ENCODE data around the gene CDC16.

The CDC16 gene

GRCh38 chr13:114272977-114273376, 38.3 kb downstream of the CDC16 start:
- Histone ChIP-seq H4K20me1 (ENCODE audit: insufficient read depth, low read length) (no peaks in the 10 kb centered on the region; the same call in 1 of the 2 replicates), H3K4me1 (ENCODE audit: low read length) (peaks cover 3% of the 10 kb centered on the region; the same call in 1 of the 2 replicates), H3K27ac (ENCODE audit: low read length) (no peak overlapping the region), H3K4me2 (ENCODE audit: low read length) (no peak overlapping the region), H3K4me3 (ENCODE audit: low read length) (no peak overlapping the region), H2AFZ (ENCODE audit: low read depth, low read length) (no peak overlapping the region), H3K27me3 (ENCODE audit: low read depth, low read length) (no peaks in the 10 kb centered on the region), H3K79me2 (ENCODE audit: low read length) (no peaks in the 10 kb centered on the region), H3K9ac (ENCODE audit: low read length) (no peak overlapping the region), H3K9me3 (ENCODE audit: insufficient read depth, low read length) (no peaks in the 10 kb centered on the region), H3K36me3 (replicated peaks; ENCODE audit: low read depth, low read length) (peaks cover 45% of the 10 kb centered on the region)
- TF ChIP-seq CTCF (IDR thresholded peaks at IDR 0.05; ENCODE audit: low read depth, low read length) (no peak), EZH2phosphoT487 (IDR thresholded peaks at IDR 0.05; ENCODE audit: low read depth) (no peak)

GRCh38 chr13:114275304-114275703, 40.6 kb downstream of the CDC16 start:
- Histone ChIP-seq H3K4me2 (ENCODE audit: low read length) (no peak overlapping the region), H4K20me1 (ENCODE audit: insufficient read depth, low read length) (no peaks in the 10 kb centered on the region; the same call in 1 of the 2 replicates), H3K9me3 (ENCODE audit: insufficient read depth, low read length) (no peaks in the 10 kb centered on the region), H3K27me3 (ENCODE audit: low read depth, low read length) (no peaks in the 10 kb centered on the region), H3K27ac (ENCODE audit: low read length) (no peak overlapping the region), H3K4me1 (ENCODE audit: low read length) (peaks cover 8% of the 10 kb centered on the region), H3K4me3 (ENCODE audit: low read length) (no peak overlapping the region), H3K9ac (ENCODE audit: low read length) (no peak overlapping the region), H3K79me2 (ENCODE audit: low read length) (no peaks in the 10 kb centered on the region), H3K36me3 (replicated peaks; ENCODE audit: low read depth, low read length) (peaks cover 35% of the 10 kb centered on the region), H2AFZ (ENCODE audit: low read depth, low read length) (no peak overlapping the region)
- TF ChIP-seq EZH2phosphoT487 (IDR thresholded peaks at IDR 0.05; ENCODE audit: low read depth) = no peak
- no peak for TF ChIP-seq CTCF (IDR thresholded peaks at IDR 0.05; ENCODE audit: low read depth, low read length)

- 0 out of 2 replicates have a peak, but pooled peaks cover 4% of the 10 kb centered on the region for H4K20me1 ChIP-seq (ENCODE audit: insufficient read depth, low read length)
- H3K9me3 ChIP-seq (ENCODE audit: insufficient read depth, low read length) = no peaks in the 10 kb centered on the region
- H3K79me2 ChIP-seq (ENCODE audit: low read length) = peaks cover 20% of the 10 kb centered on the region
- peaks cover 19% of the 10 kb centered on the region for H3K4me1 ChIP-seq (ENCODE audit: low read length)
- TF ChIP-seq CTCF (IDR thresholded peaks at IDR 0.05; ENCODE audit: low read depth, low read length) (no peak), EZH2phosphoT487 (IDR thresholded peaks at IDR 0.05; ENCODE audit: low read depth) (no peak)
- no peak overlapping the region for H2AFZ ChIP-seq (ENCODE audit: low read depth, low read length)
- H3K4me3 ChIP-seq (ENCODE audit: low read length) = no peak overlapping the region
- H3K9ac ChIP-seq (ENCODE audit: low read length) = no peak overlapping the region
- peaks cover 22% of the 10 kb centered on the region for H3K36me3 ChIP-seq (replicated peaks; ENCODE audit: low read depth, low read length)
- no peak overlapping the region for H3K4me2 ChIP-seq (ENCODE audit: low read length)
- no peak overlapping the region for H3K27ac ChIP-seq (ENCODE audit: low read length)
- H3K27me3 ChIP-seq (ENCODE audit: low read depth, low read length) = no peaks in the 10 kb centered on the region
These were observed 44.4 kb downstream of the CDC16 start for GRCh38 chr13:114279146-114279545.

GRCh38 chr13:114279758-114280355, 45.2 kb downstream of the CDC16 start:
- H4K20me1 ChIP-seq (ENCODE audit: insufficient read depth, low read length) = 0 out of 2 replicates have a peak, but pooled peaks cover 4% of the 10 kb centered on the region
- H3K9me3 ChIP-seq (ENCODE audit: insufficient read depth, low read length) = no peaks in the 10 kb centered on the region
- peak overlapping the region; percentile 81 for H3K4me2 ChIP-seq (ENCODE audit: low read length)
- peak overlapping the region; percentile 88 for H3K9ac ChIP-seq (ENCODE audit: low read length)
- H3K36me3 ChIP-seq (replicated peaks; ENCODE audit: low read depth, low read length) = peaks cover 25% of the 10 kb centered on the region
- H3K27me3 ChIP-seq (ENCODE audit: low read depth, low read length) = no peaks in the 10 kb centered on the region
- H3K79me2 ChIP-seq (ENCODE audit: low read length) = peaks cover 26% of the 10 kb centered on the region
- H3K27ac ChIP-seq (ENCODE audit: low read length) = peak overlapping the region; percentile 86
- H2AFZ ChIP-seq (ENCODE audit: low read depth, low read length) = no peak overlapping the region
- peaks cover 19% of the 10 kb centered on the region for H3K4me1 ChIP-seq (ENCODE audit: low read length)
- TF ChIP-seq CTCF (IDR thresholded peaks at IDR 0.05; ENCODE audit: low read depth, low read length) (no peak), EZH2phosphoT487 (IDR thresholded peaks at IDR 0.05; ENCODE audit: low read depth) (no peak)
- H3K4me3 ChIP-seq (ENCODE audit: low read length) = peak overlapping the region; percentile 80; the same call in 1 of the 2 replicates

Measured in OCI-LY3 (cell line).